Esophagus (tissue), 2 donors: Measurements from ENCODE around the gene SEMA4D. TPM values are rescaled to one million over a fixed set of nuclear protein-coding genes. Genes with fewer than 3 reads are reported as not detected.

Source experiments
- H3K27ac ChIP-seq, 2 donors: one replicate each; pipeline ENCODE4 v1.5.1; 2013; ENCODE audit warnings: low read depth in 2 of 2, mild to moderate bottlenecking in 2 of 2, inconsistent platforms in 1 of 2, low read length in 1 of 2, moderate library complexity in 1 of 2
- H3K27me3 ChIP-seq, 2 donors: one replicate each; pipeline ENCODE4 v1.6.1; 2013; ENCODE audit warnings: low read length in 2 of 2, control low read depth in 1 of 2, mild to moderate bottlenecking in 1 of 2; ENCODE audit not compliant: insufficient read depth in 2 of 2, control insufficient read depth in 1 of 2
- H3K36me3 ChIP-seq, 2 donors: one replicate each; pipeline ENCODE4 v1.6.1; 2013; ENCODE audit warnings: low read length in 1 of 2; ENCODE audit not compliant: control insufficient read depth in 2 of 2, insufficient read depth in 2 of 2
- H3K4me1 ChIP-seq, 2 donors: one replicate each; pipeline ENCODE4 v1.6.1; 2013; ENCODE audit warnings: low read length in 1 of 2; ENCODE audit not compliant: control insufficient read depth in 2 of 2, insufficient read depth in 2 of 2
- H3K4me3 ChIP-seq, 2 donors: one replicate each; pipeline ENCODE4 v1.5.1; 2013; ENCODE audit warnings: low read length in 2 of 2, mild to moderate bottlenecking in 2 of 2, low read depth in 1 of 2, moderate library complexity in 1 of 2
- H3K9me3 ChIP-seq, 2 donors: one replicate each; pipeline ENCODE4 v1.6.1; 2013; ENCODE audit warnings: mild to moderate bottlenecking in 2 of 2, low read depth in 1 of 2, low read length in 1 of 2, moderate library complexity in 1 of 2; ENCODE audit not compliant: control insufficient read depth in 2 of 2, insufficient read depth in 1 of 2
- WGBS, 2 donors: extraction: QIAGEN DNeasy Blood & Tissue Kit; methylation state at CpG; one replicate each; pipeline ENCODE4 v1.1.7; 2013; 5-methylcytosine and 5-hydroxymethylcytosine counted together
- polyA plus RNA-seq, 2 donors: library from polyadenylated mRNA; stranded (reverse); fragments of 200-250 nt; gene quantifications; one replicate each; pipeline ENCODE4 v1.2.3, GENCODE V29; 2013
- donor health status: healthy with polysubstance abuse.
- donor health status: Bipolar disorder and iron deficiency.

The SEMA4D gene
- polyA plus RNA-seq, 2 donors = 17.1 to 33.4 TPM

DNA sequence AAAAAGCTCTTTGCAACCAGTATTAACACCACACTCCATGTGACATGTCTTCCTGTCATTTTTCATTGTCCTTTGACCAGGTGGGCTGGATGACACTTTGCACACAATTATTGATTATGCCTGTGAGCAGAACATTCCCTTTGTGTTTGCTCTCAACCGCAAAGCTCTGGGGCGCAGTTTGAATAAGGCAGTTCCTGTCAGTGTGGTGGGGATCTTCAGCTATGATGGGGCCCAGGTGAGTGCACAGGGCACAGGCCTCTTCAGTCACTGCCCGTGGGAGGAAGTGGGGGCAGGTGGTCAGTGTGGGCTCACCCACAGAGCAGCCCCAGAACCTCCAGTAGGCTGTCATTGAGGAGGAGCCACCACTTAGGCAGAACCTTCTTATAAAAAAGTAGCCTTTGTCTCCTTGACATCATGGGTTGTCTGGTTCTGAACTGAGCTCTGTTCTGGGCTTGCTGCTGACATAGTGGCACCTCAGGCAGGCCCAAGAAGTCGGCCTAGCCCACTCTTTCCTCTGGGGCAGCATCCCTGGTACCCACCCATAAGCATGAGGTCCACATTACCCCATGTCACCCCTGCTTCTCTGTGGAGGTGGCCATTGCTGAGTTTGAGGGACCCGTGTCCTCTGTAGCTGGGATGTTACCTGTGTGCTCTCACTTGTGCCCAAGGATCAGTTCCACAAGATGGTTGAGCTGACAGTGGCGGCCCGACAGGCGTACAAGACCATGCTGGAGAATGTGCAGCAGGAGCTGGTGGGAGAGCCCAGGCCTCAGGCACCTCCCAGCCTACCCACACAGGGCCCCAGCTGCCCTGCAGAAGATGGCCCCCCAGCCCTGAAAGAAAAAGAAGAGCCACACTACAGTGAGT is 140.3 kb downstream of the SEMA4D start:
- no peaks in the 10 kb centered on the region for H3K27me3 ChIP-seq
- H3K4me1 ChIP-seq = no peaks in the 10 kb centered on the region
- H3K36me3 ChIP-seq = peaks cover 17 to 64% of the 10 kb centered on the region in 2 donors
- H3K4me3 ChIP-seq = no peak overlapping the region
- H3K27ac ChIP-seq = no peak overlapping the region
- WGBS, 2 donors = 92 to 93% methylated on average over 8 of the region's 8 CpGs
- H3K9me3 ChIP-seq = no peaks in the 10 kb centered on the region

DNA sequence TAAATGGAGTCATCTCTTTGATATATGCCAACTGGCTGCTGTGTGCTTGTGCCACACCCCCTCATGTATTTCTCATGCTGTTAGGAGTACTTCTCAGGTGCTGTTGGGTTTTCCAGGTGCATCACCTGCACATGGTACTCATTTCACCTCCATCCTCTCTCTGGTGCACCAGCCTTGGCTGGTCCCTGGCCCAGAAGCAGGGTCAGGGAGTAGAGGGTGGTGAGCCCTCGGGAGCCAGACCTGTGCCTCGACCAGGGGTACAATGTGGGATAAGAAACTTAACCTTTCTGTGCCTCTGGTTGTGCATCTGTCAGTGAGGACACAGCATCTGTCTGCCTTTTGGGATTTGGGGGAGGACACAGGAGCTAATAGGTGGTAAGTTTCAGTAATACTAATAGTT is 141.1 kb downstream of the SEMA4D start:
- WGBS, 2 donors = 90 to 93% methylated on average over 2 of the region's 2 CpGs

DNA sequence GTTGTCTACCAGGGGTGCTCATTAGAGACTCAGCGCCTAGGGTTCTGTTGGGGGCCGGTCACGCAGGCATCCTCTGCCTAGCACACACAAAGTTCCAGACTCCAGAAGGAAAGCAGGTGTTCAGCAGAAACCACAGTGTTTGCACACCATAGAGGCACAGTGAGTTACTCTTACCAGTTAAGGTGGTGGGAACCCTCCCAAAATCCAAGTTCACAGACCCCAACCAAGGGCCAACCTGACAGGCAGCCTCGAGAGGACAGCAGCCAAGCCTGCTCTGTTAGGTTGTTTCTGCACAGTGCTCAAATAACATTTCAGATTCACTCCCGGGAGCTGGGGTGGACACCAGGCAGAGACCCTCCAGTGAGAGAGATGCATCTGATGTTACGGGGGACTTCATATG is 143.4 kb downstream of the SEMA4D start:
- WGBS, 2 donors = 96 to 97% methylated on average over 6 of the region's 6 CpGs
- Histone ChIP-seq H3K4me1 (no peaks in the 10 kb centered on the region), H3K27ac (no peak overlapping the region), H3K36me3 (peaks cover 36 to 61% of the 10 kb centered on the region in 2 donors), H3K4me3 (no peak overlapping the region), H3K27me3 (no peaks in the 10 kb centered on the region), H3K9me3 (no peaks in the 10 kb centered on the region)

More for the DNA sequence above, 141.1 kb downstream of the SEMA4D start:
- H3K4me3 ChIP-seq = no peak overlapping the region
- H3K27ac ChIP-seq = no peak overlapping the region
- H3K4me1 ChIP-seq = no peaks in the 10 kb centered on the region
- H3K27me3 ChIP-seq = no peaks in the 10 kb centered on the region
- no peaks in the 10 kb centered on the region for H3K9me3 ChIP-seq
- H3K36me3 ChIP-seq = peaks cover 19 to 56% of the 10 kb centered on the region in 2 donors

DNA sequence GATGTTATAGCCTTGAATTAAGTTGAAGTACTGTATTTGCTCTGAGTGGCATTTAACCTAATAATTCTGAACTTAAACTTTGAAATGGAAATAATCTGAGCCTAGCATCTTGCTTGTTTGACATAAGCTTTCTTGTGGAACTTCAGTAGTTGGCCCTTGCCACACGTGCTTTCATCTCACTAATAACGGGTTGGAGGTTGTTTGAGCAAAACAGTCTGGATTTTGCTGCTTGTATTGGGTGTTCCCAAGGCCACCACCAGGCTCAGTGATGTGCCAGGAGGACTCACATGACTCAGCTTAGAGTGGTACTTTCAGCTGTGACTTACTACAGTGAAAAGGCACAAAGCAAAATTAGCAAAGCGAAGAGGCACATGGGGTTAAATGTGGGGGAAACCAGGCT is 143.9 kb downstream of the SEMA4D start:
- no peaks in the 10 kb centered on the region for H3K27me3 ChIP-seq
- WGBS, 2 donors = 72 to 73% methylated on average over 3 of the region's 3 CpGs
- H3K36me3 ChIP-seq = peaks cover 34 to 62% of the 10 kb centered on the region in 2 donors
- no peak overlapping the region for H3K27ac ChIP-seq
- H3K4me3 ChIP-seq = no peak overlapping the region
- H3K9me3 ChIP-seq = no peaks in the 10 kb centered on the region
- H3K4me1 ChIP-seq = no peaks in the 10 kb centered on the region

DNA sequence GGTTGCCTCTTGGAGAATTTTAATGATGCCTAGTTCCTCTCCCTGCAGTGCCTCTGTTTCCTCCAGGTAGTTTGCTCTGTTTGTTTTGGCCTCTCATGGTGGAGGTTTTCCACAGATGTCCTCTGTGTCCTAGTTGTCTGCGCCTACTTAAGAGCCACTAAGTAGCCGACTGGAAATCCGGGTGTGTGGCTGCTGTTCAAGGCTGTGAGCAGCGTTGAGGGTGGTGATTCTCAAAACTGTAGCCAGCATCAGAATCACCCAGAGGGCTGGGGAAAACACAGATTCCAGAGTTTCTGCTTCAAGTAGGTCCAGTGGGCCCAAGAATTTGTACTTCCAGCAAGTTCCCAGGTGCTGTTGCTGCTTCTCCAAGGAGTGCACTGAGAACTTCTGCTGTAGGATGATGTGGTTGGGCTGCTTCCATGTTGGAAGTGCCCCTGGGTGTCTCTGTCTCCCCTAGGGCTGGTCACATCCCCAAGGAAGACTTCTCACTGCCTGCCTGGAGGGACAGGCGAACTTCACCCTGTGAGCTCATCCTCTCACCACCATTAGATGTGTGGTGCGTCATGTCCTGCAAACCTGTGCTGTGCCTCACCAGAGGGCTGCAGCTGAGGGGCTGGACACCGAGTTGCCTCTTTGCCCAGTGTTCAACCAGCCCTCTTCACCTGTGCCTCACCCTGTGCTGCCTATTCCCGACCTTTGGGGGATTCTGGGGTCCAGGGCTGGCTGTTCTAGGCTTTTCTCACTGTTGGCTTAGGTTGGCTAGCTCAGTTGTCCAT is 144.9 kb downstream of the SEMA4D start:
- 90 to 94% methylated on average over 8 of the region's 8 CpGs for WGBS, 2 donors
- no peaks in the 10 kb centered on the region for H3K4me1 ChIP-seq
- no peak overlapping the region for H3K27ac ChIP-seq
- H3K9me3 ChIP-seq = no peaks in the 10 kb centered on the region
- no peak overlapping the region for H3K4me3 ChIP-seq
- no peaks in the 10 kb centered on the region for H3K27me3 ChIP-seq
- peaks cover 36 to 64% of the 10 kb centered on the region in 2 donors for H3K36me3 ChIP-seq

DNA sequence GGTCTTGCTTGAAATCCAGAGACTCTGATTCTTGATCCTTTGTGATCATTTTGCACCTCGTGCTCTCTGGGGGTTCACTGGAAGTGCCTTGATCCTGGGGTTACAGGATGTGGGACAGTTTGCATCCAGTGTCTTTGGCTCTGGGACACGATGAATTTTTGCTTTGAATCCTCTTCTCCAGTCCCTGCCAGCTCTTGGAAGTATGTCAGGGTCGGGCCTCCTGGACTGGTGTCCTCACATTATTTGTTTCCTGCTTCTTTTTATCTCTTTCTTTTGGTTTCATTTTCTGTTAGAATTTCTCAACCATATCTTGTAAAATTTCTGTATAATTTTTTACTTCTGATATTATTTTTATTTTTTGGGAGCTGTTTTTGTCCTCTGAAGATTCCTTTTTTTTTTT is 145.5 kb downstream of the SEMA4D start:
- 52 to 62% methylated on average over 3 of the region's 3 CpGs for whole genome bisulfite sequencing, 2 donors
- Histone ChIP-seq H3K27ac (no peak overlapping the region), H3K27me3 (no peaks in the 10 kb centered on the region), H3K36me3 (peaks cover 36 to 62% of the 10 kb centered on the region in 2 donors), H3K9me3 (no peaks in the 10 kb centered on the region), H3K4me3 (no peak overlapping the region), H3K4me1 (no peaks in the 10 kb centered on the region)

DNA sequence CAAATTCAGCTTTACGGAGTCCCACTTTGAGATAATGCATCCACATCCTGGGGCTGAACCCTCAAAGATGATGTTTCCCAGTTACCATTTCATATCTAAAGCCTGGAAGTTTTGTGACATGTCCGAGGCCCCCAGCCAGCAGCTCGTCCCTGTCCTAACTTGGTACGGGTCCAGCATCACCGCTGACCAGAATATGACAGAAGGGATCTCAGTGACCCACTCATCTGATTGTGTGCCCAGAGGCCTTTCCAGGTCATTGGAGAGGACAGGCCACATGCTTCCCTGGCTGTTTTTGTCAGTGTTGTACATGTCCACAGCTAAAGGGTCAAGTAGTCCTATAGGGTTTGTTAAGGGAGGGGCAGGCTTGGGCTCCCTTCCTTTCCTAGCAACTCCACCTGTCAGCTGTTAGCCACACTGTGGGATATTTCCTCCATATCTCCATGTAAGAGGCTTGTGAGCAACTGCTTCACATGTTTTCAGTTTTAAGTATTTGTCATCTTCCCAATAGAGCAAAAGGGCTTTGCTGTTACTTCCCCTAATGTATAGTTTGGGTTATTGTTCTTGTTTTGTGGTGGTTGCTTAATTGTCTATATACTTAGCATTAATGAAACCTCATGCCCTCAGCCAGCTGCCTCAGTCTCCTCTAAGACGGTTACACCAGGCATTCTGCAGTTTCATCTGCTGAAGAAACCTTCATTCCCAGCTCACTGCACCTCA is 146.2 kb downstream of the SEMA4D start:
- no peak overlapping the region for H3K27ac ChIP-seq

DNA sequence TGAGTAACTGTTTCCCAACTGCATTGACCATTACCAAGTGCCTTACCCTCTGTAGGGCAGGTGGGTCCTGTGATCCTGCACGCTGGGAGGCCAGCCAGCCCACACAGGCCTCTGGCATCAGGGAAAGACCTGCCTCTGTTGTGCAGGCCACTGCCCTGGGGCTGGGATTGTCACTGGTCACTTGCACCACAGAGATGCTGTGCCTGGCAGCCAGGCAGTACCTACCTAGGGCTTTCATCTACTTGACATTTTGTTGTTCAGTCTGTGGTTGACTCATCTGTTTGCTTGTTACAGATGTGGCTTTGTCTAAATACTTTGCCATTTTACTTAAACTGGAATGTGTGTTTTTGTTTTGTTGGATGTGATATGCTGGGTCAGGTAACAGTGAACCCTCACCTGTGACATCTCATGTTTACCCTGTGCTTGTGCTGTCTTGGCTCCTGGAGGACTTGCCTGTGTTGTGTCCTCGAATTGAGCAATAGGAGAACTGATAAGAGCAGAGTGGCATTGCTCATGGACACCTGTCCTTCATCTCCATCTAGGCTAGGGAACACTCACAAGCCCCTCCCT is 146.8 kb downstream of the SEMA4D start:
- 68 to 92% methylated on average over 2 of the region's 2 CpGs for WGBS, 2 donors
- peaks cover 46 to 62% of the 10 kb centered on the region in 2 donors for H3K36me3 ChIP-seq
- no peak overlapping the region for H3K4me3 ChIP-seq
- no peak overlapping the region for H3K27ac ChIP-seq
- H3K4me1 ChIP-seq = no peaks in the 10 kb centered on the region
- no peaks in the 10 kb centered on the region for H3K27me3 ChIP-seq
- H3K9me3 ChIP-seq = no peaks in the 10 kb centered on the region

More for the DNA sequence above, 146.2 kb downstream of the SEMA4D start:
- H3K9me3 ChIP-seq = no peaks in the 10 kb centered on the region
- 93 to 95% methylated on average over 6 of the region's 6 CpGs for WGBS, 2 donors
- H3K4me1 ChIP-seq = no peaks in the 10 kb centered on the region
- peaks cover 42 to 61% of the 10 kb centered on the region in 2 donors for H3K36me3 ChIP-seq
- no peak overlapping the region for H3K4me3 ChIP-seq
- H3K27me3 ChIP-seq = no peaks in the 10 kb centered on the region

DNA sequence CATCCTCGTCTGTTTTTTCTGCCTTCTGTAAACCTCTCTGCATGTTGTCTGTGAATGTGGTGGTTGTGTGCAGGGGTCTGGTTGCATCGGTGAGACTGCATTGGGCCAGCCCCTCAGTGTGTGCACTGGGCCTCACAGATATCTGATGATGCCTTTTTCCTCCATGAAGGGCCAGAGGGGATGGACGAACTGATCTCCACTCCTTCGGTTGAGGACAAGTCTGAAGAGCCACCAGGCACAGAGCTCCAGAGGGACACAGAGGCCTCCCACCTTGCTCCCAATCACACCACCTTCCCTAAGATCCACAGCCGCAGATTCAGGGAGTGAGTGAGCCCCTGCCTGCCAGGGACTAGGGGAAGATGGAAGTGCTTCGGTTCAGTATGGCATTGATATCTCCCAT is 148.3 kb downstream of the SEMA4D start:
- H3K4me1 ChIP-seq = no peaks in the 10 kb centered on the region
- WGBS, 2 donors = 92 to 96% methylated on average over 6 of the region's 6 CpGs
- H3K9me3 ChIP-seq = no peaks in the 10 kb centered on the region
- H3K36me3 ChIP-seq = peaks cover 46 to 65% of the 10 kb centered on the region in 2 donors
- H3K27me3 ChIP-seq = no peaks in the 10 kb centered on the region
- H3K27ac ChIP-seq = no peak overlapping the region
- H3K4me3 ChIP-seq = no peak overlapping the region
